GM18909 (cell line): Measurements from ENCODE around the gene ZNF471.

Experiments
- ATAC-seq: cut with Tn5 transposase; IDR thresholded peaks from one replicate; pipeline ENCODE4 v1.9.1; 2021; ENCODE audit warnings: mild to moderate bottlenecking; ENCODE audit not compliant: unreplicated experiment, poor library complexity

The ZNF471 gene

DNA sequence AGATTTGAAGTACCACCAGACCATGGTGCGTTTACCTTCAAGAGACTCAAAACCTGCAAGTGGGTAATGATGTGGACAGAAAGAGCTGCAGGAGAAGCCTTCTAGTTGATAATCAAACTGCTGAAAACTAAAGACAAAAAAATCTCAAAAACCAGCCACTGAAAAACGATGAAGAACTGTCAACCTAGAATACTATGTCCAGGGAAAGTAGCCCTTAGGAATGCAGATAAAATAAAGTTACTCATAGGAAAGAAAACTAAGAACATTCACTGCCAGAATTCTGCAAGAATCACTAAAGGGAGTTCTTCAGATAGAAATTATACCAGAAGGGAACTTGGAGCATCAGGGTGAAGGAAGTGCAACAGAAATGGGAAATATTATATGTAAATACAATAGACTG lies 64.9 kb downstream of the ZNF471 start:
- ATAC-seq, result no peak

DNA sequence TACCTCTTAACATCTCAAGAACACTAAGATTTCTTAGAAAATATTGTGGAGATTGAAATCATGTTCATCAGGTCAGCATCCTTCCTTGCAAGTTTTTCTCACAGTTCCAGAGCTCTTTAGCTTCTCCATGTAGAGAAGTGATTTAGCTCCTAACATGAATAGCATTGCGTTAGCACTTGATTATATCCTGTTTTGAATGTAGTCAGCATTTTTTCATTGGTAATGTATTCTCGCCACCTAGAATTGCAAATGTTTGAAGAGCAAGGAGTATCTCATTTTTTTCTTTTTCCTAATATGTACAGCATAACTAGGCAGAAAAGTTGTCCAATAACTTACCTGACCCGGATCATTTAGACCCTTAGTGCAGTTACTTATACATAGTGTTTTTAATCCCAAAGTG lies 66.3 kb downstream of the ZNF471 start:
- ATAC-seq, result no peak

DNA sequence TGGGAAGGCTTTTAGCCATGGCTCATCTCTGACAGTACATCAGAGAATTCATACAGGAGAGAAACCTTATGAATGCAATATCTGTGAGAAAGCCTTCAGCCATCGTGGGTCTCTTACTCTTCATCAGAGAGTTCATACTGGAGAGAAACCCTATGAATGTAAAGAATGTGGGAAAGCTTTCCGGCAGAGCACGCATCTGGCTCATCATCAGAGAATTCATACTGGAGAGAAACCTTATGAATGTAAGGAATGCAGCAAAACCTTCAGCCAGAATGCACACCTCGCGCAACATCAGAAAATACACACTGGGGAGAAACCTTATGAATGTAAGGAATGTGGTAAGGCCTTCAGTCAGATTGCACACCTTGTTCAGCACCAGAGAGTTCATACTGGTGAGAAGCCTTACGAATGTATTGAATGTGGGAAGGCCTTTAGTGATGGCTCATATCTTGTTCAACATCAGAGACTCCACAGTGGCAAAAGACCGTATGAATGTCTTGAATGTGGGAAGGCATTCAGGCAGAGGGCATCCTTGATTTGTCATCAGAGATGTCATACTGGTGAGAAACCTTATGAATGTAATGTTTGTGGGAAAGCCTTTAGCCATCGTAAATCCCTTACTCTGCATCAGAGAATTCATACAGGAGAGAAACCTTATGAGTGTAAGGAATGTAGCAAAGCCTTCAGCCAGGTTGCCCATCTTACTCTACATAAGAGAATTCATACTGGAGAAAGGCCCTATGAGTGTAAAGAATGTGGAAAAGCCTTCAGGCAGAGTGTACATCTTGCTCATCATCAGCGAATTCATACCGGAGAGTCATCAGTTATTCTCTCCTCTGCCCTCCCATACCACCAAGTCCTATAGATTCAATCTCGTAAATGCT lies 70.3 kb downstream of the ZNF471 start:
- ATAC-seq, result no peak
